Stimulated activated CD4-positive, alpha-beta T cell treated with anti-CD3 and anti-CD28 coated beads, Interleukin-1b, Interleukin-23, amount 100 ng/mL, for 48 hours (primary cell): Measurements from ENCODE around the gene INF2.
"Not testable (repeated sequence)": the region's sequence is repeated elsewhere in the genome, so short reads cannot be mapped to it uniquely, and the experiment has no call there.

Experiments used
- DNase-seq: peaks from one replicate; pipeline ENCODE4 v3.0.0-alpha.2; 2020

Gene INF2

DNA sequence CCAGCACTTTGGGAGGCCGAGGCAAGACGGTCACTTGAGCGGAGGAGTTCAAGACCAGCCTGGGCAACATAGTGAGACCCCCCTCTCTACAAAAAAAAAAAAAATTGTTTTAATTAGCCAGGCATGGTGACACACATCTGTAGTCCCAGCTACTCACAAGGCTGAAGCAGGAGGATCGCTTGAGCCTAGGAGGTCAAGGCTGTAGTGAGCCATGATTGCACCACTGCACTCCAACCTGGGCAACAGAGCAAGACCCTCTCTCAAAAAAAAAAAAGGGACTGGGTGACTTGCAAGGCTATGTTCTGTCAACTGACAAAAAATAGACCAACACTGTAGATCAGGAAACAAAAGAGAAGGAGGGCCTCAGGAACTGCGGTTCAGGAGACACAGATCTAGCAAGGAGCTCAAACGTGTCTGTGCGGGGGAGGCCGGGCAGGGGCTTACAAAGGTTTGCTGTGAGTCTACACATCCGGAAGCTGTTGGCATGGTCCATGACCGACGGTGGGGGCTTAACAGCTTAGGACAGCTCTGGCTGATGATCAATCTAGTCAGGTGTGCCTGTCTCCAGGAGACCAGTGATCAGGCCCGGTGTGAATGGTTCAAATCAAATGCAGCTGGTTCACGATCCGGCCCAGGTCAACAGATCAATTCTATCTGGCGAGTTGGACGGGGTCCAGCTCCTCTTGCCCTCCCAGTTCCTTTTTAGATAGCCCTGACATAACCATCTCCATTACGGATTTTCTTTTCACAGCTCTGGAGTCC lies 31.7 kb upstream of the INF2 start:
- no peak for DNase-seq

GRCh38 chr14:104658325-104658712 lies 31.1 kb upstream of the INF2 start:
- no peak for DNase-seq

- DNase-seq, result no peak
These were observed 30.3 kb upstream of the INF2 start for GRCh38 chr14:104659146-104659545.

DNA sequence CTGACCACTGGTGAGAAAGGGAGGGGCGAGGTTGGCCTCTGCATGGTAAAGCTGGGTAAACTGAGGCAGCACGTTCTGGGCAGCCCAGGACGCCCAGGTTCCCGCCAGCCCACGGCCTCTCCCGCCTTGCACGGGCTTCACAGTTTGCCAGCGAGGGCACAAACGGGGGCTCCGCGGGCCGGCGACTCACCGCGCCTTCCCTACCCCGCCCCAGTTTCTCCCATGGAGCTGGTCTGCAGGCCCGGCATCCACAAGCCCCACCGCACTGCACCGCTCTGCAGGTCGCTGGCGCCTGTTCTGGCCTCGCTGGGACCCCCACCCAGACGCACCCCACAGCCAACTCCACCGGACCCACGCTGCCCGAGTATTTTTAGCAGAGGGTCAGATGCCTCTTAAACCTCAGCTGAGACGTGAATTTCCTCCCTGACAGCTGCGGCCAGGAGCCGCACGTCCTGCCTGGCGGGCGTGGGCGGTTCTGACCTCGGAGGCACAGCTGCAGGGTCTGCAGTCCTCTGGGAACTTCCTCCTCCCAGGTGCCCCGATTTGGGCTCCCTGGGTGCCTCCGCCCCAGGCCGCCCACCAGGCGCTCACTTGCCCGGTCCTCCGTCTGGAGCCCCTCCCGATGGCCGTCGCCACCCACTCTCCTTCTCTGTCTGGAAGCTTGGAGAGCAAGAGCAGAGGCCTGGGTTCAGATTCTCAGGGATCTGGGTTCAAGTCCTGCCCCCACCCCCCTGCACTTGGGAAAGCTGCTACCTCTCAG lies 29.5 kb upstream of the INF2 start:
- DNase-seq, result no peak

- no peak for DNase-seq
These were observed 28.8 kb upstream of the INF2 start for GRCh38 chr14:104660597-104660996.

GRCh38 chr14:104661086-104661485 lies 28.3 kb upstream of the INF2 start:
- no peak for DNase-seq

DNA sequence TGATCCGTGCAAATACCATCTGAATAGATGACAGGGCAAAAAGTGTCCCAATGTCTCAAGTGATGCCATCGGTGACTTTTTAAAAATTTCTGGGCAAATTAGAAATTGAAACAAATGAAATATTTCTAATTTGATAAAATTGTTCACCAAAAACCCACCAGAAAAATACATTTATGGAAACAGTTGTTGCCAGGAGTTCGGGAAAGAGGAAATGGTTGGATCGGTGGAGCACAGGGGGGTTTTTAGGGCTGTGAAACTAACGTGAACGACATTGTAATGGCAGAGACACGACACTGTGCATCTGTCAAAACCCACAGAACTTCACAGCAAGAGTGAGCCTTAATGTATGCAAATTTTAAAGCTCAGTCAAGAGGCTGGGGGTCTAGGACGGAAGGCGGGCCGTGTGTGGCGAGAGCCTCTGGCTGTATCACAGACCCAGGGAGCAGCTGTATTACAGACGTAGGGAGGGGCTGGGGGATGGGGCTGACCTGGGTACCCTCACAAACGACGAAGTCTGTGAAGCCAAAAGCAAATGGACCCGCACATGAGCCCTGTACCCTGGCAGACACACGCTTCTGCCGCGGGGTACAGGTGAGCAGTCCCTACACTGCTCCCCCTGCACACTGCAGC lies 27.8 kb upstream of the INF2 start:
- DNase-seq, result not testable (repeated sequence)

DNA sequence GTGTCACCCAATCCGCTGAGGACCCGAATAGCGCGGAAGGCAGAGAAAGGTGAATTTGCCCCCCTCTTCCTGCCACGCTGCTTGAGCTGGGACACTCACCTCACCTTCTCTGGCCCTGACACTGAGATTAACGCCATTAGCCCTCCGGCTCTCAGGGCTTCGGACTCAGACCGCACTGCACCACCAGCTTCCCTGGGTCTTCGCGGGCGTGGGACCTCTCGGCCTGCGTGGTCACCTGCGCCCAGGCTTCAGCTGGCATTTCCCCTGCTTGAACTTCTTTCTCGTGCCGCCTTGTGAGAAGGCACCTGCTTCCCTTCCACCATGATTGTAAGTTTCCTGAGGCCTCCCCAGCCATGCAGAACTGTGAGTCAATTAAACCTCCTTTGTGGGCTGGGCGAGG lies 26.9 kb upstream of the INF2 start:
- not testable (repeated sequence) for DNase-seq

DNA sequence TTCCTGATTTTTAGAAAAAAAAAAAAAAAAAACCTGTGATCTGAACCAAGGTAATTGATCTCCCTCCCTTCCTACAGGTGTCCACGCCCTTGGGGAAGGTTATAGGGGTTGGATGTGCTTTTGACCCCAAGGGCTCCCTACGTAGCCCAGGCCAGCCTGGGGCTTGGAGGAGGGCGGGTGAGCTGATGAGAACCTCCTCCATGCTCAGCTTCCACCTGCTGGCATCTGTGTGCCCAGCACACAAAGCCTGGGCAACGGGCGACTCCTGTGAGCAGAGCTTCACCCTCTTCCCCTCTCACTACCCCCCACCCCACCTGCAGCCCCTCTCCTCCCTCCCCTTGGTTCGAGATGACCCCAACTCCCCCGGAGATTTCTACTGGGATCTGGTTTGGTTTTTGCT lies 25.3 kb upstream of the INF2 start:
- DNase-seq, result no peak

DNA sequence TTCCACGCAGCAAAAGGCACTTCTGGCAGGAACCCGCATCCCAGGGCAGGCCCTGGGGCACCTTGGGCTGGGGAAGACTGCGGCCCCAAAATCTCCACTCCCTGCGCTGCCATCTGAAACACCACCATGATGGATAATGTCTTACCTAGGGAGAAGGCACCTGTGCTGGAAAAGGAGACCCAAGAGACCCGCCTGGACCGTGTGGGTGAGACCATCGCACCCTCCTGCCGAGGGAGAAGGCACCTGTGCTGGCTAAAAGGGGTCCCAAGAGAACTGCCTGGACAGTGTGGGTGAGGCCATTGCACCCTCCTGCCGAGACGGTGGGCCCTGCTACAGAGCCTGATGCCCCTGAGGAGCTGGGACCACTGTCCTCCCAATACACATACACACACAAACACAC lies 24.8 kb upstream of the INF2 start:
- DNase-seq, result no peak

DNA sequence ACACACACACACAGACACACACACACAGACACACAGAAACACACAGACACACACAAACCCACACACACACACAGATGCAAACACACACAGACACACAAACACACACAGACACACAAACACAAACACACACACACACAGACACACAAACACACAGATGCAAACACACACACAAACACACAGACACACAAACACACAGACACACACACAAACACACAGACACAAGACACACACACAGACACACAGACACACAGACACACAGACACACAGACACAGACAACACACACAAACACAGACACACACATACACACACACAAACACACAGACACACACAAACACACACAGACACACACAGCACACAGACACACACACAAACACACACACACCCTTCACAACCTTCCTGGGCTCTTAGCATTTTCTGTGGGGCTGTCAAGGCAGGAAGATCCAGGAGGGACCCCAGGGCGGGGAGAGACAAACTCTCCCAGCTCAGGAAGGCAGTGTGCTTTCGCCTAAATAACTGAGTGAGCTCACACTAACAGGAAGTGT lies 24.2 kb upstream of the INF2 start:
- no peak for DNase-seq

GRCh38 chr14:104665657-104666522 lies 23.5 kb upstream of the INF2 start:
- DNase-seq, result no peak

- DNase-seq, result not testable (repeated sequence)
These were observed 22.9 kb upstream of the INF2 start for GRCh38 chr14:104666523-104666895.

DNA sequence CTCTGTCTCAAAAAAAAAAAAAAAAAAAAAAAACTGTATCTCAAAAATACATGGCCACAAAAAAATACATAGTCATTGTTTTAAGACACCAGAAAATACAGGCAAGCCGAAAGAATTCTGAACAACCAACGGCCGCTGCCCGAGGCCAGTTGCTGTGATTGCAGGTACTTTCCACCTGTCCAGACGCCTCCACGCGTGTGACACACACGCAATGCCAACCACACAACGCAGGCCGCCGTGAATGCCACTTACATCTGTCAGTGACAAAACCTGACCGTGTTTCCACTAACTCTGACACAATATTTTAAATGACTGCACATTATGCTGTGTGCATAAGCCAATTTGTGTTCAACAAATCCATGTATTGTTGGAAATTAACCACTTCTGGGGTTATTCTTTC lies 22.4 kb upstream of the INF2 start:
- no peak for DNase-seq

DNA sequence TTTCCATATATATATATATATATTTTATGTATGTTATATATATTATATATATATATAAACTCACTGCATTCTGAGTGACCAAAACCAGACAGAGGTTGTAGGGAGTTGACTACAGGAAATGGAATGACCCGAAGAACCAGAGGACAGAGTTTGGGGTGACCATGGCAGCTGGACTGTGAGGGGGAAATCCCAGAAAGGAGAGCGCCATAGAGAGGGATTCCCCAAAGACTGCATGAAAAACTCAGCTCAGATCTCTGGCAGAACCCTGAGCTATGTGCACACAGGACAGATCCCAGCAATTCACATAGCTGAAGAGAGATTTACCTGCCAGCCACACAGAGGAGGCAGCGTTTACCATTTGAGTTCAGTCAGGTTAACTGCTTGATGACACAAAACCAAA lies 19.7 kb upstream of the INF2 start:
- no peak for DNase-seq

DNA sequence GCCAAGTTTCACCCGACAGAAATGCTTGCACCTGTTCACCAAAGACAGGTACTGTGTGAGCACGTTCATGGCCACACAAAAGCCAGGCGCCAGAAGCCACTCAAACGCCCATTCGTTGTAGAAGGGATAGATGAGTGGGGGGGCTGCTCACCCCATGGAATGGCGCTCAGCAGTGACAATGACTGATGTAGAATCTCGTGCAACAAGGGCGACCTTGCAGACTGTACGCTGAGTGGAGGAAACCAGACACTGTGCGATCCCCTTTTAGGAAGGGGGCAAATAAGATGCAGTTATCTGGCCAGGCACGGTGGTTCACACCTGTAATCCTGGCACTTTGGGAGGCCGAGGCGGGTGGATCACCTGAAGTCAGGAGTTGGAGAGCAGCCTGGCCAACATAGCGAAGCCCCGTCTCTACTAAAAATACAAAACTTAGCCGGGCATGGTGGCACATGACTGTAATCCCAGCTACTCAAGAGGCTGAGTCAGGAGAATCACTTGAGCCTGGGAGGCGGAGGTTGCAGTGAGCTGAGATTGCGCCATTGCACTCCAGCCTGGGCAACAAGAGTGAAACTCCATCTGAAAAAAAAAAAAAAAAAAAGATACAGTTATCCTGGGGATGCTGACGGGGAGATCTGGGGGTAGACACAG lies 18.0 kb upstream of the INF2 start:
- not testable (repeated sequence) for DNase-seq

GRCh38 chr14:104672119-104672518 lies 17.3 kb upstream of the INF2 start:
- not testable (repeated sequence) for DNase-seq

- no peak for DNase-seq
These were observed 15.9 kb upstream of the INF2 start for GRCh38 chr14:104673481-104673880.

DNA sequence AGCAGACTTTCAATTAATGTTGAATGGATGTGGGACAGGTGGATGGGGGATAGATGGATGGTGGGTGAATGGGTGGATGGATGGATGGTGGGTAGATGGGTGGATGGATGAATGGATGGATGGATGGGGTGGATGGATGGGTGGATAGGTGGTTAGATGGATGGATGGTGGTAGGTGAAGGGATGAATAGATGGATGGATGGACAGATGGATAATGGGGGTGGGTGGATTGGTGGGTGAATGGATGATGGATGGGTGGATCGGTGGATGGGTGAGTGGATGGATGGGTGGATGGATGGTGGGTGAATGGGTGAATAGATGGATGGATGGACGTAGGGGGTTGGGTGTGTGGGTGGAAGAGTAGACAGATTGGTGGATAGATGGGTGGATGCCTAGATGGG lies 14.0 kb upstream of the INF2 start:
- no peak for DNase-seq

DNA sequence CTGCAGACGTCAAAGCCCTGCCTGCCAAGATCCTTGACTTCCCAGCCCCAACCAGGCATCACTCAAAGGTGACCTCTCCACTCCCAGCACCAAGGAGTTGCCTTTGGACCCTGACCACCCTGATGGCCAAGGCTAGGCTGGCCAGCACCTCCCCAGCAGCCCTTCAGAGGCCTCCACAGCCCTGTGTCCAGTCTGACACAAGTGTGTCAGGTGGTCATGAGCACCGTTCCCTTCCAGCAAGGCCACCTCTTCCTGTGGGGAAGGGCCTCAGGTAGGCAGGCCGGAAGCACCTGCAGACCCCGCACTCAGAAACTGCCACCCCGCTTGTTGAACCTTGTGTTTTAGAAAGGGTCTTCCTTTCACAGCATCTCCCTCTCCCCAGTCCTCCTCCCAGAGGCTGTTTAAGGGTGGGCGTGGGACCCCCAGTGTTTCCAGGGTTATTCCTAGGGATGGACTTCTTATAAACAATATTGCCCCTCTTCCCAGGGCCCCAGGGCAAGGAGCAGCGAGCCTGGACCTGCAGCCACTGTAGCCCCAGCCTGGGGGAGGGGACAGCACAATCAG lies 13.2 kb upstream of the INF2 start:
- DNase-seq, result no peak

GRCh38 chr14:104676694-104677511 lies 12.5 kb upstream of the INF2 start:
- DNase-seq, result peak; percentile 54
